Activated T-cell treated with anti-CD3 and anti-CD28 coated beads, Interleukin-2, amount 50 U/mL, for 24 hours (primary cell): ENCODE measurements around the gene DYRK3.

ENCODE experiments used
- DNase-seq: peaks from one replicate; pipeline ENCODE4 v3.0.0-alpha.2; 2020
- H3K27ac Mint-ChIP-seq: 2 replicates; pipeline ENCODE4 v1.8.0; 2020; ENCODE audit warnings: mild to moderate bottlenecking, mixed read lengths
- H3K27me3 Mint-ChIP-seq: 2 replicates; pipeline ENCODE4 v1.8.0; 2020; ENCODE audit warnings: mixed read lengths
- H3K36me3 Mint-ChIP-seq: 2 replicates; pipeline ENCODE4 v1.8.0; 2020; ENCODE audit warnings: low read depth, mixed read lengths
- H3K4me1 Mint-ChIP-seq: 2 replicates; pipeline ENCODE4 v1.8.0; 2020; ENCODE audit warnings: low read depth, mixed read lengths
- H3K4me3 Mint-ChIP-seq: 2 replicates; pipeline ENCODE4 v1.8.0; 2020; ENCODE audit warnings: mild to moderate bottlenecking, moderate library complexity, mixed read lengths
- H3K9me3 Mint-ChIP-seq: 2 replicates; pipeline ENCODE4 v1.8.0; 2020; ENCODE audit warnings: mixed read lengths

Gene DYRK3

DNA sequence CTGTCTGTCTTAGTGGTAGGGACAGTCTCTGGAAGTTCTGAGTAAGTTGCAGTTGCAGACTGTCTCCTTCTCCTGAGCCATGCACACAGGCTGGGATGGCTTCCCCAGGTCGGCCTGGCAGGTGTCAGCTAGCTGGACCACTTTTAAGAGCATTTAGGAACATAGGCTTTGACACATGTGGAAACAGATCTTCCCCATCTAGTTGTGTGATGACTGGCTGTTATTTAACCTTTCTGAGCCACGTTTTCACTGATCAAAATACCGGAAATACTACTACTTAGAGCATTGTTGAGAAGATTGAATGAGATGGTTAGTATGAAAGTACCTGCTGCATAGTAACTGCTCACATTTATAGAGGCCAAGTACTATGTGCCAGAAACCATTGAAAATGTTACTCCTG, 43.2 kb downstream of the DYRK3 start:
- H3K27ac Mint-ChIP-seq = no peak overlapping the region
- no peaks in the 10 kb centered on the region for H3K36me3 Mint-ChIP-seq
- no peaks in the 10 kb centered on the region for H3K9me3 Mint-ChIP-seq
- H3K27me3 Mint-ChIP-seq = no peaks in the 10 kb centered on the region
- peaks cover 45% of the 10 kb centered on the region for H3K4me1 Mint-ChIP-seq
- H3K4me3 Mint-ChIP-seq = no peak overlapping the region
- DNase-seq = peak; percentile 30

DNA sequence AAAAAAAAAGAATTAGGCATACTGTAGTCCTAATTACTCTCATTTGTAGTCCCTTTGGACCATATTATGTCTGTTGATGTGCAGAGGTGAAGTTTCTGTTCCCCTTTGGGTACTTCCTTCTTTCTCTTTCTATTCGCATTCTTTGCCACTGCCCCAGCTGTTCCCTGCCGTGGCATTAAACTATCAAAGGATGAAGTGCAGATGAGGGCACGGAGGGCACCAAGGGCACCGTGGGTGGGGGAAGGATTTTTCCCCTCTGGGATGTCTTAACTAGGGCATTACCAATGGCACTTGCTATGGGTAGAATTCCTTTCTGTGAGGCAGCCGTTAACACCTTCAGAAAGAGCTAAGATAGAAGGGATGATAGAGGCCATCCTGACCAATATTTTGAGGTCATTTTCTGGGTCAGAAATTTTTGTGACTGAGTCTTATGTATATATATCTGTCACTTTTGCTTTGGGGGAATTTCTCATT, 44.4 kb downstream of the DYRK3 start:
- Mint-ChIP-seq H3K4me1 (peaks cover 53% of the 10 kb centered on the region), H3K9me3 (no peaks in the 10 kb centered on the region), H3K36me3 (no peaks in the 10 kb centered on the region), H3K27ac (peak overlapping the region; percentile 56), H3K4me3 (peak overlapping the region; percentile 13), H3K27me3 (peaks cover 2% of the 10 kb centered on the region)
- DNase-seq = peak; percentile 31

DNA sequence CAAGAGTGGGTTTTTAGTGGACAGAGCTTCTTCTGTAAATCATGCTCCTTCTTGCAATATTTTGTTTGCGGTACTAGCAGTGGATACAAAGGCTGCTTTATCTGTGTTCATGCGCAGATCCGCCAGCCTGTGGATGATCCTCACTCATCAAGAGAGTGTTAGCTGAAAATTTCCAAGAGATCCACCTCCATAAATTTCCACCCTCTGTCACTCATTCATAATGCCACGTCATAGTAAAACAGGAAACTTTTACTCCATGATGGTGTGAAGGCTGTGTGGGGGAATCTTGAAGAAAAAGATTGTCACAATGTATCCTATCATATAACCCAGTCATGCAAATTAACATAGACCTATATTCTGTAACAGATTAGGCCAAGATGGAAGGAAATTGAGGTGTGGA, 44.9 kb downstream of the DYRK3 start:
- Mint-ChIP-seq H3K27me3 (peaks cover 2% of the 10 kb centered on the region), H3K9me3 (no peaks in the 10 kb centered on the region), H3K36me3 (peaks cover 1% of the 10 kb centered on the region), H3K4me3 (peak overlapping the region; percentile 13), H3K27ac (peak overlapping the region; percentile 56), H3K4me1 (peaks cover 53% of the 10 kb centered on the region)
- DNase-seq = peak; percentile 20

DNA sequence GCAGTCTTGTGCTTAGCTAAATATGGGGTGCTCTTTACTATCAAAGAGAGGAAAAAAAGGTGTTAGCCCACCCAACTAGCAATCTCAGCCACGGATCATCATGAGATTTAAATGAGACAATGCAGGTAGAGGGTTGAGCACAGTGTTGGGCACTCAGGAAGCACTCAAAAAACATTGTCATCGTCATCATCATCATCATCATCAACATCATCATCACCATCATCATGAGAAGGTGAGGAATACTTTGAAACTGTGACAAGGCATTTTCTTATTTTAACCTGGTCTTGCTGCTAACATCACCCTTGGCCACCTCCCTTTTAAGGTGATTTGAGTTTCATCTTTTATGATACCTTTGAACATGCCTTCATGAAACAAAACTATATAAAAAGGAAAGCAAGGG, 46.0 kb downstream of the DYRK3 start:
- no peaks in the 10 kb centered on the region for H3K9me3 Mint-ChIP-seq
- peaks cover 7% of the 10 kb centered on the region for H3K36me3 Mint-ChIP-seq
- DNase-seq = no peak
- peaks cover 2% of the 10 kb centered on the region for H3K27me3 Mint-ChIP-seq
- no peak overlapping the region for H3K4me3 Mint-ChIP-seq
- H3K4me1 Mint-ChIP-seq = peaks cover 56% of the 10 kb centered on the region
- H3K27ac Mint-ChIP-seq = peak overlapping the region; percentile 75

DNA sequence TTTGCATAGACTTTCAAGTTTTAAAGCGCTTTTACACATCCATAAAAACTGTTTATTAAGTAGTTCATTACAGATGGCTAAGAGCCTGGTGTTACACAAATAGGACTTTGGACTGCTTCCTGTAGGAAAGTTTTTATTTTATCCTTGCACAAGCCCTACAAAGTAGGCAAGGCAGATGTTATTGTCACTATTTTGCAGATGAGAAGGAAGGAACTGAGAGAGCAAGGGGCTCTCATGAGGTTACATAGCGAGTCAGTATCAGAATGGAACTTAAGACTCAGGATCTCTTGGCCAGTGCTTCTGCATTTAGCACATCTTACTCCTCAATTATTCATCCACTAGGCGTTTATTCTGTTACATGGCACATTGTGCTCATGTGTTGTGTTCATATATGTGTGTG, 46.8 kb downstream of the DYRK3 start:
- no peak overlapping the region for H3K27ac Mint-ChIP-seq
- peaks cover 2% of the 10 kb centered on the region for H3K27me3 Mint-ChIP-seq
- DNase-seq = no peak
- peaks cover 11% of the 10 kb centered on the region for H3K36me3 Mint-ChIP-seq
- peaks cover 63% of the 10 kb centered on the region for H3K4me1 Mint-ChIP-seq
- no peaks in the 10 kb centered on the region for H3K9me3 Mint-ChIP-seq
- H3K4me3 Mint-ChIP-seq = no peak overlapping the region

DNA sequence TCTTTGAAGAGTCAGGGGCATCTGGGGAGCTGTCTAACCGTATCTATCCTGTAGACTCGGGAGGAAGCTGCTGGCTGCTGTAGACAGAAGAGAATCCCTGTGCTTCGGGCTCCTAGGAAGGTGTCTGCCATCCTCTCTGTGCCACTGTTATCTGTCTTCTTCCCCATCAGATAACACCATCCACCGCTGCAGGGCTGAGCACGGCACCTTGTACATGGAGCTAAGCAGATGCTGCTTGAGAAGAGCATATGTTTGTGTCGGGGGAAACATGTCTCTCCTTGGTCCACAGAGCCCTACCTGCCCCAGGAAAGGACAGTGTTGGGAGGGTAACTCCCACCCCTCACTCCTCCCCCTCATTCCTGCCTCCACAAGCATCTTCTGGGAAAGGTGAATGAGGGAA, 48.0 kb downstream of the DYRK3 start:
- DNase-seq = no peak
- Mint-ChIP-seq H3K9me3 (no peaks in the 10 kb centered on the region), H3K36me3 (peaks cover 13% of the 10 kb centered on the region), H3K27ac (no peak overlapping the region), H3K4me1 (peaks cover 75% of the 10 kb centered on the region), H3K4me3 (no peak overlapping the region), H3K27me3 (peaks cover 2% of the 10 kb centered on the region)

DNA sequence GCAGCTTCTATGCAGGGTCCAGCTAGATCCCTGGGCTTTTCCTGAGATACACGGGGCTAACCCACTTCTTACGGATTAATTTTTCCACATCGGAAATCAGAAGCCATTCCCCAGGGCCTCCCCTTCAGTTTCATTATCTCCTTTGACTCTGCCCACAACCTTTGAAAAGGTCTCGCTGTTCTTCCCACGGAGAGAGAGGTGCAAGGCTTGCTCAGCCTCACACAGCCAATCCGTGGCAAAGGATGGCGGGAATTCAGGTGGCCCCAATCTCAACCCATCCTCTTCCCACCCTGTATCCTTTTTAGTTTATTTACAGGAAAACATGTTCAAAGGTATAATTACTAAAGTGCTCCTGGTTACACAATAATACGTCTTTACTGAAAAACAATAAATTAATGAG, 48.7 kb downstream of the DYRK3 start:
- no peak overlapping the region for H3K27ac Mint-ChIP-seq
- H3K36me3 Mint-ChIP-seq = peaks cover 16% of the 10 kb centered on the region
- no peaks in the 10 kb centered on the region for H3K9me3 Mint-ChIP-seq
- peaks cover 73% of the 10 kb centered on the region for H3K4me1 Mint-ChIP-seq
- H3K4me3 Mint-ChIP-seq = peak overlapping the region; percentile 78
- H3K27me3 Mint-ChIP-seq = peaks cover 2% of the 10 kb centered on the region
- DNase-seq = no peak

DNA sequence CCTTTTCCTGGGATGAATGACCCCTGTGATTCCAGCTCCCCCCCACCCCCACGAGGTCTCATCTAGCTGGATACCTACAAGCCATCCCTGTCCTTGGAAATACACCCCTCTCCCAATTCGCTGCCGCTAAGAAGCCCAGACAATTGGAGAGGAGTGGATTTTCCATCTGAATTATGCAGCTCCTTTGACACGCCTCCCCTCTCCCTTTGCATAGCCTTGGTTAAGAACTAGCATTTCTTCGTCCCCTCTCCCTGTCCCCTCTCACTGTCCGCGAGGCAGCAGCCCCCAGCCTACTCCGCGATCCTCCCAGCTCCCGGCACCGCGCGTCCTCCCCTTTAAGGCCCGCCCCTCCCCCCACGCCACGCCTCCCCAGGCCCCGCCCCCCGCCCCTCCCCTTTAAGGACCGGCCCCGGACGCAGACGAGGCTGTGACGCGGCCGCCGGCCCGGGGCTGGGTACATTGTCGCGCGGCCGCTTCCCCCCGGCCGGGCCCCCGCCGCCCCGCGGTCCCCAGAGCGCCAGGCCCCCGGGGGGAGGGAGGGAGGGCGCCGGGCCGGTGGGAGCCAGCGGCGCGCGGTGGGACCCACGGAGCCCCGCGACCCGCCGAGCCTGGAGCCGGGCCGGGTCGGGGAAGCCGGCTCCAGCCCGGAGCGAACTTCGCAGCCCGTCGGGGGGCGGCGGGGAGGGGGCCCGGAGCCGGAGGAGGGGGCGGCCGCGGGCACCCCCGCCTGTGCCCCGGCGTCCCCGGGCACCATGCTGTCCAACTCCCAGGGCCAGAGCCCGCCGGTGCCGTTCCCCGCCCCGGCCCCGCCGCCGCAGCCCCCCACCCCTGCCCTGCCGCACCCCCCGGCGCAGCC, 49.4 kb downstream of the DYRK3 start, which contains the start of gene MAPKAPK2:
MAPKAPK2 (plus strand) TSS at position 428 of the 856 bp plus-strand sequence; CDS start at position 753, 325 bp downstream.
- H3K4me1 Mint-ChIP-seq = peaks cover 72% of the 10 kb centered on the region
- H3K36me3 Mint-ChIP-seq = peaks cover 17% of the 10 kb centered on the region
- H3K27ac Mint-ChIP-seq = peak within 1 kb of the TSS; percentile 96
- DNase-seq = peak; percentile 84
- H3K4me3 Mint-ChIP-seq = peak within 1 kb of the TSS; percentile 98
- H3K27me3 Mint-ChIP-seq = peaks cover 2% of the 10 kb centered on the region
- H3K9me3 Mint-ChIP-seq = no peaks in the 10 kb centered on the region

DNA sequence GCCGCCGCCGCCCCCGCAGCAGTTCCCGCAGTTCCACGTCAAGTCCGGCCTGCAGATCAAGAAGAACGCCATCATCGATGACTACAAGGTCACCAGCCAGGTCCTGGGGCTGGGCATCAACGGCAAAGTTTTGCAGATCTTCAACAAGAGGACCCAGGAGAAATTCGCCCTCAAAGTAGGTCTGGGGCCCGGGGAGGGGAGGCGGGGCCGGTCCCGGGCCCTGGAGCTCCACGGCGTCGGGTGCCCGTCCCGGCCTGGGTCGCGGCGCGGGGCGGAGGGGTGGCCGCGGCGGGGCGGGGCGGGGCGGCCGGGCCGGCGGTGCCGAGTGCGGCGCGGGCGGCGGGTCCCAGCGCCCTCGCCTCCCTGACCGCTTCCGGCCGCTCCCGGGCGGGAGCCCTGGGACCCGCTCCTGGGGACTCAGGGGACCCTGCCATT, 50.0 kb downstream of the DYRK3 start:
- Mint-ChIP-seq H3K9me3 (no peaks in the 10 kb centered on the region), H3K4me1 (peaks cover 72% of the 10 kb centered on the region), H3K4me3 (peak overlapping the region; percentile 98), H3K36me3 (peaks cover 20% of the 10 kb centered on the region), H3K27ac (peak overlapping the region; percentile 96), H3K27me3 (peaks cover 2% of the 10 kb centered on the region)
- peak; percentile 68 for DNase-seq

DNA sequence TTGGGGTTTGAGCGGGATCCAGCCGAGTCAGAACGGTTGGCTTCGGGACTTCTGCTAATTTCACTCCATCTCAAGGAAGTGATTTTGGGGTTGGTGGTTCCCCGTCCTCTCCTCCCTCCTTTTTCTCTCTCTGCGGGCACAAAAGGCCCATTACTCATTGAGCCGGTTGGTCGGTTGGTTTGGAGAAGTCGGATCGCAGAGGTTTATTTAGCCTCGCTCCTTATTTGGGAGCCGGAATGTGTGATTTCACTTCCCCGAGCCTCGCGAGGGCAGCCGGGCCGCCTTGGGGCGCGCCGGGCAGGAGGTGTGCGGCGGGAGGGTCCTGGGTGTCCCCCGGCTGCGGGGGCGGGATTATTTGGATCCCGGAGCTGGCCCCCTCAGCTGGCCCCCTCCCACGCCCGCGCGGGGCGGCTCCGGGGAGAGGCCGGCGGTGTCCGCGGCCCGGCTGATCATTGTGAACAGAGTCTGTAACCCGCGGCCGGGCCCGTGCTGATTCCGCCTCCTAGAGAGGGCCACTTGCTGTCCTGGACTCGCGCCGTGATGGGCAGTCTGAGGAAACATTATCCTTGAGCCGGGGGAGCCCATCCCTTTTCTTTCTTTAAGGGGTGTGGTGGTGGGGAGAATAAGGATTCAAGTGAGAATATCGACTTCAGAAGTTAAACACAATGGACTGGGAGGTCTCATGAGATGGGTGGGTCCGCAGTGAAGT, 50.6 kb downstream of the DYRK3 start:
- H3K36me3 Mint-ChIP-seq = peaks cover 20% of the 10 kb centered on the region
- H3K4me3 Mint-ChIP-seq = peak overlapping the region; percentile 98
- DNase-seq = peak; percentile 61
- peak overlapping the region; percentile 97 for H3K27ac Mint-ChIP-seq
- peaks cover 2% of the 10 kb centered on the region for H3K27me3 Mint-ChIP-seq
- H3K9me3 Mint-ChIP-seq = no peaks in the 10 kb centered on the region
- H3K4me1 Mint-ChIP-seq = peaks cover 72% of the 10 kb centered on the region

DNA sequence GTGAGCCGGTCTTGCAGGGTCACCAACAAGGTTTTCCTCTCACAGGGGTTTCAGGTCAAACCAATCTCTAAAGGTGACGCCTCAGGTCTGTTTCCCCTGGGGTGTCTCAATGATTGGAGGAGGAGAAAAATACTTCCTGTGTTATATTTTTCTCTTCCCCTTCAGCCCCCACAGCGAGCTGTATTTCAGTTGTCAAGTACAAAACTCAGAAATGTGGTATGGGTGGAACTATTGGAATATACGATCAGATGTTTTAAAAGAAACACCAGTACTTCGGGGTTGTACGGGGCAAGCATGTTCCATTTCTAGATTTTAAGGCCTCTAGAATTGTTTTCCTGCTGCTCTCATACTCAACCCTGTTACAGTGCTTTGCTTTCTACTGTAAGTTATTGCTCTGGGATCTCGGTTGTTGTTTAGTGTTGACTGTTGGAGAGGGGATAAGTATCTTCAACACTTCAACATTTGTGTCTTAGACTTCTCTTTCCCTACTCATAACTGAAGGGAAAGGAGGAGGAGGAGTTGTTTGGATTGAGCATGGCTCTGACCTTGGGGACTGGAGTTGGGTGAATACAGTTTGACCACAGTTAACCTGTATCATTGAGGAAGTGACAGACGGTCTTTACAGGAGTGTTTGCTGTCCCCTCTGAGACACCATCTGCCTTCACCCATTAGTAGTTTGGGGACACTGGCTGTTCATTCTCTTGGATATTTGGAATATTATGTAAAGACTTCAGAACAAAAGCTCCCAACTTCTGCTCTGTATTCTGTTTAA, 51.3 kb downstream of the DYRK3 start:
- DNase-seq = no peak
- Mint-ChIP-seq H3K36me3 (peaks cover 20% of the 10 kb centered on the region), H3K27me3 (peaks cover 2% of the 10 kb centered on the region), H3K9me3 (no peaks in the 10 kb centered on the region), H3K4me1 (peaks cover 70% of the 10 kb centered on the region), H3K27ac (peak overlapping the region; percentile 97), H3K4me3 (peak overlapping the region; percentile 98)

DNA sequence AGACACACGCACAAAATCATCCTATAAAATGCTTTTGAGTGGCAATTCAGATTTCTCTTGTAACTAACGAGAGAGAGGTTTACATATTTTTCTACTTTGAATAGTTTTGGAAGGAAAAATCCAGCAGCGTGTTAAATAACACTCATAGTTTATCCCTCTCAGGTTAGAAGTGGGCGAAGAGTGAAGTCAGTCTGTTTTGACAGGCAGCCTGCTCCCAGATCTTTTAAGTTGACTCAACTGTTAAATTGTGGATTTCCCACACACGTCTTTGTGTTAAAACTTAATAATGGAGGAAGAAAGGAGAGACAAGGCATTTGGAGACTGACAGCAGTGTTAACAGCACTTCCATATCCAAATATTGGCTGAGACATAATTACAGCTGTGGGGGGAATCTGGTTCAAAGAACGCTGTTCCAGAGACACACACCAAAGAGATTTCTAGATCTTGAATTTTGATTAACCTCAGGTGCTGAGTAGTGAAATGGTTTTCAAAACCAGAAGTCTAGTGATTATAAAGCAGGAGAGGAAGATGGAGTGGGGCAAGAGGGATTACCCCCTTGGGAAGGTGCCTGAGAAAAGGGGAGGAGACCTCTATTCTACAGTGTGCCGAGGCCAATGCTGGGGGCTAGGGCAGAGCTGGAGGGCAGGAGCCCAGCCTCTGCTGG, 52.0 kb downstream of the DYRK3 start:
- peak overlapping the region; percentile 97 for H3K27ac Mint-ChIP-seq

DNA sequence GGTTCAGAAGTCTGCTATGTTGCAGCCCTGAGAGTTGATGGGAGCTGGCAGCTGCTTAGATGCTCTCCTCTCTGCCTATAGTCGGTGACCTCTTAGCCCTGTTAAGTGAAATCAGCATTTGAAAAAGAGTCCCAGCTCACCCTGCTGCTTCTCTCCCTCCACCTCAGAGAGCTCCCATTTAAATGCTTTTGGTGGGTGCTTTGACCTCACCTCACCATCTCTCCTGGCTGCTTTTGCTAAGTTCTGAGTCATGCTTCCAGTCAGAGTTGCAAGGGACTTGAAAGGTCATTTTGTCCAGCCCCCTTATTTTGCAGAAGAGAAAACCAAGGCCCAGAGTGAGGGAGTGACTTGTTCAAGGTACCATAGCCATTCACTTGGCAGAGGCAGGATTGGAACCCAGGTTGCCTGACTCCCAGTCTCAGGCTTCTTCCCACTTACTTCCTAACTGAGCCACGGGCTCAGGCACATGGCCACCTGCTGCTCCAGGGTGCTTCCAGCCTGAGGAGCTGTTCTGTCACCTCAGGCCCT, 52.6 kb downstream of the DYRK3 start:
- Mint-ChIP-seq H3K4me3 (peak overlapping the region; percentile 98), H3K9me3 (no peaks in the 10 kb centered on the region), H3K36me3 (peaks cover 23% of the 10 kb centered on the region), H3K27ac (peak overlapping the region; percentile 75), H3K4me1 (peaks cover 74% of the 10 kb centered on the region), H3K27me3 (peaks cover 2% of the 10 kb centered on the region)
- no peak for DNase-seq

More for the DNA sequence above, 52.0 kb downstream of the DYRK3 start:
- Mint-ChIP-seq H3K36me3 (peaks cover 20% of the 10 kb centered on the region), H3K4me1 (peaks cover 72% of the 10 kb centered on the region), H3K27me3 (peaks cover 2% of the 10 kb centered on the region), H3K4me3 (peak overlapping the region; percentile 98), H3K9me3 (no peaks in the 10 kb centered on the region)
- no peak for DNase-seq
